Esophagus squamous epithelium (tissue), 4 donors: ENCODE results near the gene SOX6.

ENCODE experiments used
- POLR2A ChIP-seq, 4 donors: fragments of 450-650 bp; IDR thresholded peaks; one replicate each; pipeline ENCODE4 v1.6.1; 2017; ENCODE audit warnings: antibody characterized with exemption in 4 of 4, mild to moderate bottlenecking in 4 of 4, moderate library complexity in 3 of 4
- TF ChIP-seq, protein P1 (sequence below), 6 experiments: fragments of 450-650 bp in 4 of 6; fragments of 200-600 bp in 2 of 6; sonication (generic) in 2 of 6; IDR thresholded peaks; one replicate each; pipeline ENCODE4 v1.5.1; 2016 to 2019; ENCODE audit warnings: antibody characterized with exemption in 6 of 6, mild to moderate bottlenecking in 4 of 6, moderate library complexity in 4 of 6

- TF ChIP-seq, protein P1, sequence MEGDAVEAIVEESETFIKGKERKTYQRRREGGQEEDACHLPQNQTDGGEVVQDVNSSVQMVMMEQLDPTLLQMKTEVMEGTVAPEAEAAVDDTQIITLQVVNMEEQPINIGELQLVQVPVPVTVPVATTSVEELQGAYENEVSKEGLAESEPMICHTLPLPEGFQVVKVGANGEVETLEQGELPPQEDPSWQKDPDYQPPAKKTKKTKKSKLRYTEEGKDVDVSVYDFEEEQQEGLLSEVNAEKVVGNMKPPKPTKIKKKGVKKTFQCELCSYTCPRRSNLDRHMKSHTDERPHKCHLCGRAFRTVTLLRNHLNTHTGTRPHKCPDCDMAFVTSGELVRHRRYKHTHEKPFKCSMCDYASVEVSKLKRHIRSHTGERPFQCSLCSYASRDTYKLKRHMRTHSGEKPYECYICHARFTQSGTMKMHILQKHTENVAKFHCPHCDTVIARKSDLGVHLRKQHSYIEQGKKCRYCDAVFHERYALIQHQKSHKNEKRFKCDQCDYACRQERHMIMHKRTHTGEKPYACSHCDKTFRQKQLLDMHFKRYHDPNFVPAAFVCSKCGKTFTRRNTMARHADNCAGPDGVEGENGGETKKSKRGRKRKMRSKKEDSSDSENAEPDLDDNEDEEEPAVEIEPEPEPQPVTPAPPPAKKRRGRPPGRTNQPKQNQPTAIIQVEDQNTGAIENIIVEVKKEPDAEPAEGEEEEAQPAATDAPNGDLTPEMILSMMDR (IDR thresholded peaks at IDR 0.05) = no peak
- no peak for TF ChIP-seq POLR2A (IDR thresholded peaks at IDR 0.05)
These were observed 262.3 kb downstream of the SOX6 start for GRCh38 chr11:16093889-16094653.
